ENCODE measurements around the gene DMRTC2.

The DMRTC2 gene

DNA sequence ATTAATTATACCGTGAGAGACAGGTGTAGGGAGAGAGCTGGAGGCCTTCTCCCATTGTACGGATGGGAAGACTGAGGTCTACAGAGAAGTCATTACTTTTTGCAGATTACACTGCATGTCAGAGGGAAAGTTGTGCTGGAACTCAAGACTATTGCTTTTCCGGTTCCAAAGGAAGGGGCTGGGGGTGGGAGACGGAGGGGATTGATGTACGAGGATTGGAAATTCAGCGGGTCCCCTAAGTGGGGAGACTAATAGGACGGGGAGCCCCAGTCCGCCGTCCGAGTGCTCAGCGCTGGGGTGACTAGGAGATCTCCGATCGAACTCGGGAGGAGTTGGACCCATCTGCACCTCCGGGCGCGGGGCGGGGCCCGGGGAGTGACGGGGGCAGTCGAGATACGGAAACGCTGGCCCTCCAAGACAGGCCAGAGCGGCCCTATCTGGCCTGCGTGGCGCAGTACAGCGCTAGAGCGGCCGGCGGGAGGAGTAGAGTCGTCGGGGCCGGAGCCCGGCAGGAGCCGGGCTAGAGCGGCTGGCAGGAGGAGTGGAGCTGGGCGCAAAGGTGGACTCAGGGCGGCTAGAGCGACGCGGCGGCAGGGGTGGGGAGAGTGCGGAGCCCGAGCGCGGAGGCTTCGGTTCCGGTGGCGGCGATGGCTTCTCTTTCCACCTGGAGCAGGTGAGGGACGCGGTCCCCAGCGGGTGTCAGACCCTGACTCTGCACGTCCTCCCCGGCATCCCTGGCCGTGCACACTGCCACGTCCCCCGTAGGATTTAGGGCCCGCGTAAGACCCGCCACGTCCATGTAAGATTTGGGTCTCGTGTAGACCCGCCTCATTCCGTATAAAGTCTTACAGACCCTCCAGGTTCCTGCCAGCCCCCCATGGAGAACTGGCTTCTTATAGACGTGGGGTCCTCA lies 39.2 kb downstream of the DMRTC2 start:
- H3K27ac ChIP-seq: peak overlapping the region; percentile 41; the same call in 1 of the 2 replicates
- TF ChIP-seq ZFX (IDR thresholded peaks at IDR 0.05; ENCODE audit: borderline replicate concordance) (no peak), CTCF (IDR thresholded peaks at IDR 0.05) (no peak)

DNA sequence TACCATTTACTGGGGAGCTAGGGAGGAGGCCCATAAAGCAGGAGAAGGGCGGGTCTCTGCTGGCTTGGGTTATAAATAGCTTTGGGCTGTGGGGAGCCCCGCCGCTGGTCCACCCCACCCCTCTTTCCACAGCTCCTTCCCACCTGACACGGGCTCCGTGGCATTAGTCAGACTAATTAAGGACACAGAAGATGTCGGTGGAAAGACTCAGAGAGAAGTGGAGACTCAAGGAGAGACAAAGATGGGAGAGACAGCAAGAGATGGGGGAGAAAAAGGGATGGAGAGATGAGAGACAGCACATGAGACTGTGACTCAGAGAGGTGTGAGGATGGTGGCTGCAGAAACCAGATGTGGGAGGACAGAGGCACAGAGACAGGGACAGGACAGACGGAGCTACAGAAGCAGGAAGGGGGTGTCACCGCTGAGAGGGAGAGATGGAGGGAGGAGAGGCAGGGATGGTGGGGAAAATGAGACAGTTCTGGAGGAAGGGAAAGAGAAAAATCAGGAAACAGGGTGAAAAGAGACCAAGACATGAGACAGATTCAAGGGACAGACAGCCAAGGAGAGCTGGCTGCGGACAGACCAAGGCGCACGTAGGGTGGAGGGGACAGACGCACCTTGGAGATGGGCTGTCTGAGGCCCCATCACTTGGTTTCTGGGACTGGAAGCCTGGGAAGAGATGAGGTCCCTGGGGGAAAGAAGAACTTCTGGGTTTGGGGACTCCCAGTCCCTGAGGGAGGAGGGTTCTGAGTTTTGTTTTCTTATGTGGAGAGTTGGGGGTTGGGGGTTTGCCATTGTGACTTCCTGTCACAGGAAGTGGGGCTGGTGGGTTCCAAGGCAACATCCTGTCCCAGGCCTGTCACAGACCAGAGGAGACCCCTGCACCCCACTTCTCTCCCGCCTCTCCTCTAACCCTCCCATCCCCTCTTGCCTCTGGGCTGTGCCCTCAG lies 42.2 kb downstream of the DMRTC2 start:
- no peak overlapping the region for H3K27ac ChIP-seq
- no peak for TF ChIP-seq CTCF (IDR thresholded peaks at IDR 0.05)
- TF ChIP-seq ZFX (IDR thresholded peaks at IDR 0.05; ENCODE audit: borderline replicate concordance): no peak

DNA sequence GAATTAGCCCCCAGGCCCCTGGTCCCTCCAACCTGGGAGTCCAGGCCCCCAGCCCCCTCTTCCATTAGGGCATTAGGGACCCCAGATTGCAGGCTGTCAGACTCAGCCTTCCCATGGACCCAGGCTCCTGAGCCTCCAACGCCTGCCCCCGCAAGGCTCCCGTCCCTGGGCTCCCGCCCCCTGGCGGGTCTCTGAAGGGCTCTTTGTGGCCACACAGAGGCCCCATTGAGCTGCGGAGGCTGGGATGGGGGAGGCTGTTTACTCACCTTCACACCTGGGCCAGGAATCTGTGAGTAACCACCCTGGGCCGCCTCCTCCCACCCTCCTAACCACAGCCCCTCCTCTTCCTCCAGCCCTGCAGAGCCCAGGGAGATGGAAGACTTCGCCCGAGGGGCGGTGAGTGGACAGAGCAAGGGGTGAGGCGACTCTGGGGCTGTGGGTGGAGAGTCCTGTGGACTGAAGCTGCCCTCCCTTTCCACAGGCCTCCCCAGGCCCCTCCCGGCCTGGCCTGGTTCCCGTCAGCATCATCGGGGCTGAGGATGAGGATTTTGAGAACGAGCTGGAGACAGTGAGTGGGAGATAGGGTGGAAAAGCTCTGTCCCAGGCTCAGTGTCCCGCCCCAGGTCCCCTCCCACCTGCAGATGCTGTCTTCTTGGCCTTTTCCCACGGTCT lies 43.0 kb downstream of the DMRTC2 start:
- H3K27ac ChIP-seq: no peak overlapping the region
- no peak for TF ChIP-seq ZFX (IDR thresholded peaks at IDR 0.05; ENCODE audit: borderline replicate concordance)
- TF ChIP-seq CTCF (IDR thresholded peaks at IDR 0.05): no peak

DNA sequence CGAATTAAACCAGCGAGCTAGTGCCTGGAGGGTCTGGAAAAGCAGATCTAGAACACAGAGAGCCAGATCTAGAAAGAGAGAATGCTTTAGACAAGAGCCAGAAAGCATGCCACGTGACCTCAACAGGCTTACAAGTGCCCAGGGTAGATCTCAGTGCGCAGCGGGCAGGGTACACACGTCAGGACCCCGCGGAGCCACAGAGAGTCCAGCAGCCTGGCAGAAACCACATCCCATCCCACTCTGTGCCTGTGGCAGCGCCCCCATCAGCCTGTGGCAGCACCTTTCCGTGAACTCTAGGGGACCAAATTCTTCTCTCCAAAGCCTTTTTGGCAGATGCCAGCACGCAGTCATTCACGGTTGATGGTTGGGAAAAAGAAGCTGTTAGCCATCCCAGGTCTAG lies 44.1 kb downstream of the DMRTC2 start:
- no peak overlapping the region for H3K27ac ChIP-seq
- TF ChIP-seq CTCF (IDR thresholded peaks at IDR 0.05) (no peak), ZFX (IDR thresholded peaks at IDR 0.05; ENCODE audit: borderline replicate concordance) (no peak)

DNA sequence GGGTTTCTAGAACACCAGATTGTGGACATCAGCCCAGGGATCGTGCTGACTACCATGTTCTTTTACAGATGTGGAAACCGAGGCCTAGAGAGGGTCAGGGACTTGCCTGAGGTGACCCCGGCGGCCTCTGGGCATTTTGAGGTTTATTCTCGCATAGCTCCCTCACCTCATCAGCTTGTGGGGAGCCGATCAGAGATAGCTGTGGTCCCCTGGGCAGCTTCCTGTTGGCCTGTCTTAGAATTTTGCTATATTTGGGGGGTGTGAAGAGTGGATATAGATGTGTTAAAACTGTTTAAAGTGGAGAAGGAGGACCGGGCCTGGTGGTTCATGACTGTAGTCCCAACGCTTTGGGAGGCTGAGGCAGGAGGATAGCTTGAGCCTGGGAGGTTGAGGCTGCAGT lies 45.1 kb downstream of the DMRTC2 start:
- no peak for TF ChIP-seq ZFX (IDR thresholded peaks at IDR 0.05; ENCODE audit: borderline replicate concordance)
- TF ChIP-seq CTCF (IDR thresholded peaks at IDR 0.05): no peak
- H3K27ac ChIP-seq: no peak overlapping the region

DNA sequence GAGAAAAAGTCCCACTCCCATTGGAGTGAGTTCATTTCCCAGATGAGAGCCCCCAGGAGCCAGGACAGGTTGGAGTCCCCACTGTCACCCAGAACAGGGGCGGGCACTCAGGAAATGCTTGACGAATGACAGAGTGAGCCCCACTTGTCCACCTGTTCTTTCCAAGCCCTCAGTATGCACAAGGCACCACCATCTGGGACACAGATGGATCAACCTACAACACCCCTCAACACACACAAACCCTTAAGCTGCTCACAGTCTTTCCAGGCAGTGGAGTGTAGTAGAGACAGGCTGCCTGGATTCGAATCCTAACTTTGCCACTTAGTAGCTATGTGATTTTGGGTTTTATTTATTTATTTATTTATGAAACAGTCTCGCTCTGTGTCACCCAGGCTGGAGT lies 46.1 kb downstream of the DMRTC2 start:
- no peak overlapping the region for H3K27ac ChIP-seq
- no peak for TF ChIP-seq ZFX (IDR thresholded peaks at IDR 0.05; ENCODE audit: borderline replicate concordance)
- no peak for TF ChIP-seq CTCF (IDR thresholded peaks at IDR 0.05)

Data from 22Rv1 (cell line).